CD4-positive, alpha-beta memory T cell (primary cell): ENCODE data around the gene TLR8. TPM values are rescaled to one million over a fixed set of nuclear protein-coding genes. Genes with fewer than 3 reads are reported as not detected.
A peak's percentile ranks its signal among the peaks of the same experiment; 100 is the strongest.

Experiments
- CTCF ChIA-PET: fragments of 350-600 bp; sonication (Branson Sonifier 250); formaldehyde crosslinking; loops from one replicate; lab custom pipeline; 2021; ENCODE audit warnings: inconsistent platforms; ENCODE audit not compliant: partially characterized antibody; lab: Charles Lee
- POLR2A ChIA-PET: fragments of 350-600 bp; sonication (Branson Sonifier 250); formaldehyde crosslinking; loops from one replicate; lab custom pipeline; 2021; ENCODE audit not compliant: partially characterized antibody; lab: Charles Lee
- DNase-seq, 5 donors: peaks; one replicate each; pipeline versions ENCODE4 v3.0.0 to v3.0.0-alpha.2; 2020 to 2022; ENCODE audit warnings: mixed read lengths in 1 of 5
- H3K27ac ChIP-seq: one replicate; pipeline ENCODE4 v1.7.0; 2013; ENCODE audit warnings: low read depth, low read length
- H3K27me3 ChIP-seq: 2 replicates; pipeline ENCODE4 v1.7.0; 2013; ENCODE audit warnings: mild to moderate bottlenecking, low read length, moderate library complexity; ENCODE audit not compliant: insufficient read depth
- H3K36me3 ChIP-seq: 2 replicates; pipeline ENCODE4 v1.7.0; 2013; ENCODE audit warnings: mild to moderate bottlenecking, low read length, moderate library complexity; ENCODE audit not compliant: insufficient read depth
- H3K4me1 ChIP-seq: 2 replicates; pipeline ENCODE4 v1.7.0; 2013; ENCODE audit warnings: mild to moderate bottlenecking, low read length, moderate library complexity; ENCODE audit not compliant: insufficient read depth
- H3K4me3 ChIP-seq, 2 donors: one replicate each; pipeline ENCODE4 v1.7.0; 2013; ENCODE audit warnings: low read length in 2 of 2, mild to moderate bottlenecking in 1 of 2
- H3K9me3 ChIP-seq, 2 donors: one replicate each; pipeline ENCODE4 v1.7.0; 2013; ENCODE audit warnings: low read length in 2 of 2, control low read depth in 1 of 2; ENCODE audit not compliant: control insufficient read depth in 1 of 2
- H3K27ac Mint-ChIP-seq, 7 donors: one replicate each; pipeline ENCODE4 v1.8.0; 2020 to 2021; ENCODE audit warnings: mixed read lengths in 7 of 7, mild to moderate bottlenecking in 6 of 7, inconsistent platforms in 3 of 7, moderate library complexity in 3 of 7
- H3K27me3 Mint-ChIP-seq, 2 donors: one replicate each; pipeline ENCODE4 v1.8.0; 2020 to 2021; ENCODE audit warnings: mixed read lengths in 2 of 2
- H3K36me3 Mint-ChIP-seq, 2 donors: one replicate each; pipeline ENCODE4 v1.8.0; 2020 to 2021; ENCODE audit warnings: mixed read lengths in 2 of 2, inconsistent platforms in 1 of 2, mild to moderate bottlenecking in 1 of 2
- H3K4me1 Mint-ChIP-seq, 4 donors: one replicate each; pipeline ENCODE4 v1.8.0; 2020 to 2021; ENCODE audit warnings: mixed read lengths in 4 of 4, mild to moderate bottlenecking in 1 of 4
- H3K4me3 Mint-ChIP-seq, 8 donors: one replicate each; pipeline ENCODE4 v1.8.0; 2020 to 2021; ENCODE audit warnings: mixed read lengths in 8 of 8, mild to moderate bottlenecking in 7 of 8, moderate library complexity in 6 of 8, inconsistent platforms in 3 of 8
- H3K9me3 Mint-ChIP-seq, 8 donors: one replicate each; pipeline ENCODE4 v1.8.0; 2020 to 2021; ENCODE audit warnings: mixed read lengths in 8 of 8, mild to moderate bottlenecking in 5 of 8, inconsistent platforms in 3 of 8, moderate library complexity in 1 of 8
- intact Hi-C: fragments of 100-400 bp; cut with micrococcal nuclease; formaldehyde crosslinking; loops from one replicate; pipeline ENCODE4 v1.15.1; 2023
- polyA plus RNA-seq, 2 donors: library from polyadenylated mRNA; unstranded; fragments of 300-500 nt; fragmentation: Illumina TruSeq; gene quantifications; one replicate each; pipeline ENCODE4 v1.2.3, GENCODE V29; 2021
- total RNA-seq, 2 experiments: library from RNA; stranded (reverse); gene quantifications; one replicate each; pipeline ENCODE4 v1.2.3, GENCODE V29; 2021

TLR8 gene
- total and polyA plus RNA-seq, 4 experiments from 2014 or later: 0.26 to 0.33 TPM; not detected in 2

DNA sequence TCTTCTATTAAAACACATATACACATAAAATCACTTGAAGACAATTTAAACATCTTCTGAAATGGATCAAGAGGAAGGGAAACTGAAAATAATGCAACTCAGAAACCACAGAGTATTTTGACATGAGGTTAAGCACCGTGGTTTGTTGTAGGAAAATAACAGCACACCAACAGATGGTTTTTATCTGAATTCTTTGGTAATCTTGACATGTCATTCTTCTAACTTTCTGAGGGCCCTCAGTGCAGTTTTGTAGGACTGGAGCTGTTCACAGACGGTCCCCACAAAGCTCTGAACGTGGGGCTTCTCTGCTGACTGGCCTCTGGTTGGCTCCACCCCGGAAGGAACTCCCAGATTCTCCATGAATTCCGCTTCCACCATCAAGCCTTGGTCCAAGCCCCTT lies 16.0 kb upstream of the TLR8 start:
- intact Hi-C loops: loop anchor here (5.0 to 10.0 kb wide), 2 partner anchors 188 to 1746 kb away; no protein-coding TSS in a partner anchor
- H3K36me3 ChIP-seq: no peaks in the 10 kb centered on the region
- Mint-ChIP-seq H3K27ac (peak overlapping the region in 1 of 7 donors; percentile 70), H3K9me3 (no peaks in the 10 kb centered on the region), H3K4me1 (peaks cover 0 to 4% (median 2%) of the 10 kb centered on the region in 4 donors), H3K4me3 (peak overlapping the region in 1 of 8 donors; percentile 7), H3K36me3 (no peaks in the 10 kb centered on the region), H3K27me3 (peaks cover 0 to 3% of the 10 kb centered on the region in 2 donors)
- ChIA-PET CTCF (interaction anchor here (1.4 to 1.7 kb wide), 2 partner anchors 10 to 76 kb away, joined by 4 read pairs; no protein-coding TSS in a partner anchor), POLR2A (no interaction called here)
- H3K4me3 ChIP-seq: no peak overlapping the region
- no peak overlapping the region for H3K27ac ChIP-seq
- H3K4me1 ChIP-seq: no peaks in the 10 kb centered on the region
- DNase-seq: peak in 1 of 5 donors; percentile 37
- H3K9me3 ChIP-seq: no peaks in the 10 kb centered on the region
- H3K27me3 ChIP-seq: no peaks in the 10 kb centered on the region

DNA sequence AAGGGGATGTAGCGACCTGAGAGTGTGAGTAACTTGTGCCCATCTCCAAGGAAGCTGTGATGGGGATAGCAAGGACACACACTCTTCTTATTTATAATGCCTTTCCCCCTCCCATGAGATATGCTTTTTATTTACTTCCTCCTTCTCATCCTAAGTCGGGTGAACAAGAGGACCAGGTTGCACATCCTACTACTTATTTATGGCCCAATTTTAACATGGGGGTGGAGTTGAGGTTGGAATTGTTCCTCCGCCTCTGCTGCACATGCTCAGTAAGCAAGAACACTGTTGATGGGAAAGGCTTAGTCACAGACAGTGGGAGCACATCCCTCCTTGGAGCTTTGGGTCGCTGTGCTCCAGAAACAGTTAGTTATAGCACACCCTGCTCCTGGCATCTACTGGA lies 15.2 kb upstream of the TLR8 start:
- Histone ChIP-seq H3K36me3 (no peaks in the 10 kb centered on the region), H3K4me3 (no peak overlapping the region), H3K9me3 (no peaks in the 10 kb centered on the region), H3K27ac (no peak overlapping the region), H3K4me1 (no peaks in the 10 kb centered on the region), H3K27me3 (no peaks in the 10 kb centered on the region)
- ChIA-PET CTCF (interaction anchor here (1.4 to 1.7 kb wide), 2 partner anchors 9 to 77 kb away, joined by 4 read pairs; no protein-coding TSS in a partner anchor), POLR2A (no interaction called here)
- Mint-ChIP-seq H3K27ac (peak overlapping the region in 1 of 7 donors; percentile 70), H3K9me3 (no peaks in the 10 kb centered on the region), H3K27me3 (peaks cover 0 to under 1% of the 10 kb centered on the region in 2 donors), H3K4me3 (no peak overlapping the region), H3K4me1 (peaks cover 0 to 4% (median 2%) of the 10 kb centered on the region in 4 donors), H3K36me3 (no peaks in the 10 kb centered on the region)
- DNase-seq: no peak
- intact Hi-C loops: loop anchor here (5.0 to 10.0 kb wide), 2 partner anchors 189 to 1746 kb away; no protein-coding TSS in a partner anchor

DNA sequence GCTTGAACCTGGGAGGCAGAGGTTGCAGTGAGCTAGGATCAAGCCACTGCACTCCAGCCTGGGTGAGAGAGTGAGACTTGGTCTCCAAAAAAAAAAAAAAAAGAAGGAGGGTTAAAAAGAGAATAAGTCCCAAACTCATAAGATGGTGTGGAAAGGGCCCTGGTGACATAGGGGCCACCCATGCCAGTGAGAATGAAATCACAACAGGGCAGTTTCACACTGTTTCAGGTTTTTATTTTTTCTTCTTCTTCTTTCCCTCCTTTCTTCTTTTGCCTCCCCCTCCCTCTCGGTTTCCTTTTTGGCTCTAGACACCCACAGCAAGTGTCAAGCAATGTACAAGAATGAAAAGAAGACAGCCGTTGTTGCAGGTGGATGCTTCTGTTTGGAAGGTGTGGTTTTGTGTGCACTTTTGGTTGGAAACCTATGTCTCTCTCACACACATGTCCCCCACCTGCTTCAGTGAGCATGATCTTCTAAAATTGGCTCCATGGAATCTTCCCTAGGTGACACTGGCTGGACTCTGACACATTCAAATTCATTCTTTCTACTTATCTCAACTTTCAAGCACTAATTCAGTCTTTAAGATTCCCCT lies 14.4 kb upstream of the TLR8 start:
- Mint-ChIP-seq H3K4me3 (no peak overlapping the region), H3K36me3 (no peaks in the 10 kb centered on the region), H3K4me1 (peaks cover 0 to 4% (median 2%) of the 10 kb centered on the region in 4 donors), H3K27ac (peak overlapping the region in 1 of 7 donors; percentile 54), H3K27me3 (no peaks in the 10 kb centered on the region), H3K9me3 (no peaks in the 10 kb centered on the region)
- DNase-seq: no peak
- ChIA-PET CTCF (interaction anchor here (1.0 kb wide), 1 partner anchor 9 kb away, joined by 4 read pairs; no protein-coding TSS in a partner anchor), POLR2A (no interaction called here)
- no peak overlapping the region for H3K27ac ChIP-seq
- no peaks in the 10 kb centered on the region for H3K9me3 ChIP-seq
- H3K4me1 ChIP-seq: no peaks in the 10 kb centered on the region
- no peaks in the 10 kb centered on the region for H3K27me3 ChIP-seq
- intact Hi-C loops: loop anchor here (5.0 to 10.0 kb wide), 2 partner anchors 190 to 1747 kb away; no protein-coding TSS in a partner anchor
- no peaks in the 10 kb centered on the region for H3K36me3 ChIP-seq
- H3K4me3 ChIP-seq: no peak overlapping the region

DNA sequence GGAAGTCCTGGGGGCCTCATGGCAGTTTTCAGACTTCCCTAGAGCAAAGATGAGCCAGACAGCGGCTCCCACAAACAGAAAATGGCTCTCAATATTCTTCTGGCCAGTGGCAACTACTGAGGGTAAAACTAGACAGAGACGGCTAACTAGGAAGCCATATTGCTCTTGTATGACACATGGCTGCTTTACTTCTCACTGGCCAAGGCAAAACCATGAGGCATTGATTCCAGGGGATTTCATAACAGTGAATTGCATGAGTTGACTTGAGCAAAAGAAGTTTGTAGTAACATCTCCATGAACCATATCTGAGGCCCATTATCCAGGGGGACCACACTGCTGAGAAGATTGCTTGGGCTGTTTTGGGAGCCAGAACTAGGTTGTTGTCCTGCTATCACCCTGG lies 13.7 kb upstream of the TLR8 start:
- no peaks in the 10 kb centered on the region for H3K36me3 ChIP-seq
- ChIA-PET POLR2A (no interaction called here), CTCF (interaction anchor here (0.9 to 2.7 kb wide), 4 partner anchors 8 to 78 kb away, joined by 3 to 17 read pairs (median 4); no protein-coding TSS in a partner anchor)
- no peaks in the 10 kb centered on the region for H3K9me3 ChIP-seq
- Mint-ChIP-seq H3K27me3 (no peaks in the 10 kb centered on the region), H3K4me1 (peaks cover 0 to 4% (median 2%) of the 10 kb centered on the region in 4 donors), H3K9me3 (no peaks in the 10 kb centered on the region), H3K27ac (no peak overlapping the region), H3K4me3 (no peak overlapping the region), H3K36me3 (no peaks in the 10 kb centered on the region)
- H3K4me1 ChIP-seq: no peaks in the 10 kb centered on the region
- DNase-seq: no peak
- H3K4me3 ChIP-seq: no peak overlapping the region
- intact Hi-C loops: loop anchor here (5.0 to 10.0 kb wide), 2 partner anchors 190 to 1748 kb away; no protein-coding TSS in a partner anchor
- no peaks in the 10 kb centered on the region for H3K27me3 ChIP-seq
- H3K27ac ChIP-seq: no peak overlapping the region

DNA sequence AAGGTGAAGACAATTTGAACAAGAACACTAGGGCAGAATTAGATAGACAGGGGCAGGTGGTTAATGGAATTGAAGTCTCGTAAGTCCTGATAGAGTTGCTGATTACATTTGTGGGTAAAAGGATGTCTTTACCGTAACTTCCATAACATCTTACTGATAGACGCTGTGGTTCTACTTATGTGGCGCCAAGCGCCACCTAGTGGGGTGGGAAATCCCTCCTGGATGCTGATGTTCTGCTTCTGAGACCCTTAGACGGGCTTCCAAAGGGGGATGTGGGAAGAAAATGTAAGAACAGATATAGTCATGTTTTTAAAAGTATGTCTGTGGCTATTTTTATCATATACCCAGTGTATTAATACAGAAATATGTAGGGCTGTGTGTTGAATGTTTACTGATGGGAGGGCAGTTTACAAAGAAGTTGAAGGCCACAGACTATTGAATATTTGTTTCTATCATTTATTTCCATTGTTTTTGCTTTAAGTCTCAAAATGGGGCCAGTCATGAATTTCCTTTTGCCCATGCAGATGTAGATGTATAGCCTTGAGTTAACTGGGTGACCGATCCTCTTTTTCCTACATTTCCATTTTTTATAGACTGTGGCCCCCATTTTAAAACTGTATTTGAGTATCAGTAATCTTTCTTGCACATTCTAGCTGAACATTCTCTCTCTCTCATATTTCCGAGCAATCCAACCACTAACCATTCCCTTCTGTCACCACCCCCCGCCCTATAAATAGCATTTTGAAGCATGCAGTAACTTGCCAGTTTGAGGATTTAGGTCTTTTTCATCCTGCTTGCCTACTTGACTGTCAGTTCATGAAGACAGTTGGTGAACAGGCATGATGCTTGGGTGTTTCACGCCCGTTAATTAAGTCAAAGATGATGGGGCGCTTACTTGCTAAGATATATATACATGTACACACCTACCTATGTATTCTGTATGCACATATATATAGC lies 12.1 kb upstream of the TLR8 start:
- Histone ChIP-seq H3K27me3 (no peaks in the 10 kb centered on the region), H3K36me3 (no peaks in the 10 kb centered on the region), H3K4me3 (no peak overlapping the region), H3K4me1 (no peaks in the 10 kb centered on the region), H3K27ac (no peak overlapping the region), H3K9me3 (no peaks in the 10 kb centered on the region)
- Mint-ChIP-seq H3K27ac (peak overlapping the region in 1 of 7 donors; percentile 16), H3K9me3 (no peaks in the 10 kb centered on the region), H3K36me3 (no peaks in the 10 kb centered on the region), H3K27me3 (no peaks in the 10 kb centered on the region), H3K4me3 (no peak overlapping the region), H3K4me1 (peaks cover 0 to 4% (median 2%) of the 10 kb centered on the region in 4 donors)
- peak in 4 of 5 donors; percentile 16 to 45 (median 28) for DNase-seq
- intact Hi-C loops: loop anchor here (1.0 to 10.0 kb wide), 3 partner anchors 80 to 1750 kb away; no protein-coding TSS in a partner anchor
- POLR2A ChIA-PET: no interaction called here
- CTCF ChIA-PET: interaction anchor here (2.7 kb wide), 1 partner anchor 80 kb away, joined by 17 read pairs; no protein-coding TSS in a partner anchor

DNA sequence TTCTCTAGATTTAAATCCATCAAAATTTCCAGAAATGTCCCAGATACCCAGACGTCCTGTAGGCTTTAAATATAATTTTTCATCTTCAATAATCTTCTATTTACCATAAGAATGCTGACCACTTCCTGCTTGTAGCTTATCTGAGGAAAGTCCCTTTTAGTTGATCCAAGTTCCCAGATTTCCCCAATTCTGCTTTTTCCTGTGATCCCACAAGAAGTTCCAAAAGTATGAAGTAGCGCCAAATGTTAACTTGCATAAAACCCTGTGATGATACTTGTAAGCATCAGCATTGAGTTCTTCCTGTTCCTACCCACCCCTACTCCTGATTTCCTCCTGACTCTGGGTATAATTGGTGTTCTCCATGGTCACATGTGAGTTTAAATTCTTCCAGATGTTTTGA lies 10.6 kb upstream of the TLR8 start:
- ChIA-PET POLR2A (no interaction called here), CTCF (interaction anchor here (2.3 kb wide), 1 partner anchor 81 kb away, joined by 9 read pairs; no protein-coding TSS in a partner anchor)
- Mint-ChIP-seq H3K4me3 (no peak overlapping the region), H3K27ac (no peak overlapping the region), H3K9me3 (no peaks in the 10 kb centered on the region), H3K27me3 (no peaks in the 10 kb centered on the region), H3K4me1 (peaks cover 0 to 4% (median 2%) of the 10 kb centered on the region in 4 donors), H3K36me3 (no peaks in the 10 kb centered on the region)
- Histone ChIP-seq H3K9me3 (no peaks in the 10 kb centered on the region), H3K36me3 (no peaks in the 10 kb centered on the region), H3K27ac (no peak overlapping the region), H3K4me1 (no peaks in the 10 kb centered on the region), H3K4me3 (no peak overlapping the region), H3K27me3 (no peaks in the 10 kb centered on the region)
- intact Hi-C loops: loop anchor here (10.0 kb wide), 1 partner anchor 1751 kb away; no protein-coding TSS in a partner anchor
- no peak for DNase-seq
